GM23248 (cell line): ENCODE data around the gene FRG2C. TPM values are rescaled to one million over a fixed set of nuclear protein-coding genes. Genes with fewer than 3 reads are reported as not detected.
"Not testable (repeated sequence)": the region's sequence is repeated elsewhere in the genome, so short reads cannot be mapped to it uniquely, and the experiment has no call there.

Experiments used
- DNase-seq: peaks from one replicate; pipeline ENCODE4 v3.0.0-alpha.2; 2015
- H2AFZ ChIP-seq: fragments of 200-600 bp; sonication (generic); 2 replicates; pipeline ENCODE4 v1.6.1; 2016; ENCODE audit warnings: antibody characterized with exemption
- H3F3A ChIP-seq: fragments of 200-600 bp; sonication (generic); 2 replicates; pipeline ENCODE4 v1.6.1; 2016; ENCODE audit warnings: mild to moderate bottlenecking, antibody characterized with exemption, mixed run types; ENCODE audit not compliant: insufficient read depth
- H3K27ac ChIP-seq: fragments of 200-600 bp; sonication (generic); 2 replicates; pipeline ENCODE4 v1.5.1; 2016; ENCODE audit warnings: mild to moderate bottlenecking
- H3K27me3 ChIP-seq: fragments of 200-600 bp; sonication (generic); replicated peaks from 2 replicates; pipeline ENCODE4 v1.6.1; 2016; ENCODE audit warnings: mild to moderate bottlenecking; ENCODE audit not compliant: insufficient read depth
- H3K36me3 ChIP-seq: fragments of 200-600 bp; sonication (generic); 2 replicates; pipeline ENCODE4 v1.6.1; 2016; ENCODE audit warnings: low read depth, mild to moderate bottlenecking
- H3K4me1 ChIP-seq: fragments of 200-600 bp; sonication (generic); 2 replicates; pipeline ENCODE4 v1.6.1; 2016; ENCODE audit warnings: mild to moderate bottlenecking; ENCODE audit not compliant: insufficient read depth
- H3K4me2 ChIP-seq: fragments of 200-600 bp; sonication (generic); one replicate; pipeline ENCODE4 v1.6.1; 2016; ENCODE audit warnings: mild to moderate bottlenecking; ENCODE audit not compliant: unreplicated experiment
- H3K4me3 ChIP-seq: fragments of 200-600 bp; sonication (generic); 2 replicates; pipeline ENCODE4 v1.5.1; 2016; ENCODE audit warnings: mild to moderate bottlenecking
- H3K79me2 ChIP-seq: fragments of 200-600 bp; sonication (generic); 2 replicates; pipeline ENCODE4 v1.6.1; 2016; ENCODE audit warnings: mild to moderate bottlenecking; ENCODE audit not compliant: insufficient read depth
- H3K9ac ChIP-seq: fragments of 200-600 bp; sonication (generic); 2 replicates; pipeline ENCODE4 v1.6.1; 2016; ENCODE audit warnings: mild to moderate bottlenecking
- H3K9me2 ChIP-seq: fragments of 200-600 bp; sonication (generic); 2 replicates; pipeline ENCODE4 v1.6.1; 2016; ENCODE audit warnings: mixed run types, mild to moderate bottlenecking, moderate library complexity; ENCODE audit not compliant: insufficient read depth
- H3K9me3 ChIP-seq: fragments of 200-600 bp; sonication (generic); one replicate; pipeline ENCODE4 v1.6.1; 2017; ENCODE audit warnings: low read depth
- H4K20me1 ChIP-seq: fragments of 200-600 bp; sonication (generic); 2 replicates; pipeline ENCODE4 v1.6.0; 2016; ENCODE audit not compliant: insufficient read depth
- EZH2 ChIP-seq: fragments of 200-600 bp; sonication (generic); IDR thresholded peaks from 2 replicates; pipeline ENCODE4 v1.6.1; 2018; ENCODE audit warnings: antibody characterized with exemption, mild to moderate bottlenecking; ENCODE audit not compliant: insufficient read depth, poor library complexity, severe bottlenecking
- EZH2phosphoT487 ChIP-seq: fragments of 200-600 bp; sonication (generic); IDR thresholded peaks from 2 replicates; pipeline ENCODE4 v1.6.1; 2018; ENCODE audit warnings: antibody characterized with exemption, moderate library complexity, mild to moderate bottlenecking, low read depth; ENCODE audit not compliant: insufficient read depth
- WGBS, 2 experiments: methylation state at CpG; one replicate each; pipeline ENCODE4 v1.1.6; 2015 to 2017; ENCODE audit warnings: low lambda C conversion rate in 2 of 2, low coverage in 1 of 2; ENCODE audit errors: missing lambda C conversion rate in 2 of 2; 5-methylcytosine and 5-hydroxymethylcytosine counted together
- in situ Hi-C: fragments of 300-500 bp; cut with MboI; formaldehyde crosslinking; loops from 2 replicates; pipeline ENCODE4 v1.15.0; 2020
- polyA plus RNA-seq: library from polyadenylated mRNA; unstranded; fragments of >200 nt; fragmentation: Nextera tagmentation; extraction: Ambion mirVana; gene quantifications from 2 replicates; pipeline ENCODE4 v1.2.1, GENCODE V29; 2016
- total RNA-seq: library from RNA; depleted of rRNA; stranded (reverse); fragments of >200 nt; shearing (Covaris generic); gene quantifications from 2 replicates; pipeline ENCODE4 v1.2.3, GENCODE V29; 2014

FRG2C gene
- total and polyA plus RNA-seq, 2 experiments from 2014 or later, result not detected

GRCh38 chr3:75650191-75650590 is 13.9 kb upstream of the FRG2C start:
- in situ Hi-C loops, result no loop called here
- no peaks in the 10 kb centered on the region for H4K20me1 ChIP-seq
- H2AFZ ChIP-seq, result no peak overlapping the region
- no peak overlapping the region for H3K4me2 ChIP-seq
- no peak overlapping the region for H3K4me3 ChIP-seq
- H3K9ac ChIP-seq, result no peak overlapping the region
- no peaks in the 10 kb centered on the region for H3K4me1 ChIP-seq
- 66 to 78% methylated on average over 9 of the region's 9 CpGs for WGBS, 2 experiments
- H3K27me3 ChIP-seq, result no peaks in the 10 kb centered on the region
- TF ChIP-seq EZH2phosphoT487, result no peak
- no peak for TF ChIP-seq EZH2
- no peak overlapping the region for H3K27ac ChIP-seq
- H3F3A ChIP-seq, result no peaks in the 10 kb centered on the region
- H3K36me3 ChIP-seq, result no peaks in the 10 kb centered on the region
- H3K9me3 ChIP-seq, result no peaks in the 10 kb centered on the region
- DNase-seq, result no peak
- H3K9me2 ChIP-seq, result no peaks in the 10 kb centered on the region
- H3K79me2 ChIP-seq, result no peaks in the 10 kb centered on the region

- H3K9me2 ChIP-seq, H3F3A ChIP-seq, H3K27ac ChIP-seq, H2AFZ ChIP-seq, H3K9me3 ChIP-seq, H3K4me3 ChIP-seq, H3K9ac ChIP-seq, H3K4me1 ChIP-seq, H3K27me3 ChIP-seq, H3K79me2 ChIP-seq, DNase-seq, H3K36me3 ChIP-seq, H4K20me1 ChIP-seq, in situ Hi-C loops, H3K4me2 ChIP-seq: not testable (repeated sequence)
- WGBS, 2 experiments, result 23 to 33% methylated on average over 27 to 46 of the region's 50 CpGs
Measured at GRCh38 chr3:75655101-75655904, 8.8 kb upstream of the FRG2C start.

- H3K4me2 ChIP-seq, H3K4me3 ChIP-seq, DNase-seq, in situ Hi-C loops, H3F3A ChIP-seq, H3K79me2 ChIP-seq, H3K9ac ChIP-seq, H3K27ac ChIP-seq, H3K4me1 ChIP-seq, H3K9me3 ChIP-seq, H4K20me1 ChIP-seq, H3K27me3 ChIP-seq, H2AFZ ChIP-seq, H3K9me2 ChIP-seq, H3K36me3 ChIP-seq: not testable (repeated sequence)
- 41 to 42% methylated on average over 7 of the region's 7 CpGs for WGBS, 2 experiments
Measured at GRCh38 chr3:75655956-75656355, 8.2 kb upstream of the FRG2C start.

- H3K9me2 ChIP-seq, H3K79me2 ChIP-seq, H3K36me3 ChIP-seq, H3K4me1 ChIP-seq, H3K27ac ChIP-seq, H4K20me1 ChIP-seq, H3K27me3 ChIP-seq, H3K9me3 ChIP-seq, H3F3A ChIP-seq, in situ Hi-C loops: not testable (repeated sequence)
- 4 to 6% methylated on average over 33 to 36 of the region's 42 CpGs for WGBS, 2 experiments
- peak; percentile 50 for DNase-seq
- H3K4me2 ChIP-seq, result peak overlapping the region; percentile 81
- peak overlapping the region; percentile 88 for H3K4me3 ChIP-seq
- peak overlapping the region; percentile 94 for H2AFZ ChIP-seq
- peak overlapping the region; percentile 57 for H3K9ac ChIP-seq
Measured at GRCh38 chr3:75658411-75659107, 5.6 kb upstream of the FRG2C start.

GRCh38 chr3:75659108-75659433 is 5.1 kb upstream of the FRG2C start:
- H3K4me3 ChIP-seq, result peak overlapping the region; percentile 88
- peak overlapping the region; percentile 94 for H2AFZ ChIP-seq
- H3K36me3 ChIP-seq, in situ Hi-C loops, H3F3A ChIP-seq, DNase-seq, H3K27me3 ChIP-seq, H3K27ac ChIP-seq, H3K4me1 ChIP-seq, H3K9me3 ChIP-seq, H3K9me2 ChIP-seq, H3K79me2 ChIP-seq, H4K20me1 ChIP-seq: not testable (repeated sequence)
- peak overlapping the region; percentile 81 for H3K4me2 ChIP-seq
- peak overlapping the region; percentile 57; the same call in 1 of the 2 replicates for H3K9ac ChIP-seq

GRCh38 chr3:75665626-75666025 is 1.5 kb downstream of the FRG2C start:
- H3K27ac ChIP-seq, H3F3A ChIP-seq, H3K36me3 ChIP-seq, DNase-seq, H3K27me3 ChIP-seq, H3K4me2 ChIP-seq, H3K4me3 ChIP-seq, H3K9me3 ChIP-seq, in situ Hi-C loops, H4K20me1 ChIP-seq, H3K4me1 ChIP-seq, H3K9me2 ChIP-seq, H2AFZ ChIP-seq, H3K9ac ChIP-seq: not testable (repeated sequence)
- 55% methylated on average over 9 of the region's 9 CpGs for WGBS, 2 experiments
- peaks cover 20% of the 10 kb centered on the region for H3K79me2 ChIP-seq
